Mucosa of descending colon (tissue), 3 donors: ENCODE measurements around the gene DIABLO. TPM values are rescaled to one million over a fixed set of nuclear protein-coding genes. Genes with fewer than 3 reads are reported as not detected.
A peak's percentile ranks its signal among the peaks of the same experiment; 100 is the strongest.

Source experiments
- ATAC-seq: fragments of 200-7000 bp; cut with Tn5 transposase; one replicate; pipeline ENCODE4 v1.9.1; 2020; ENCODE audit warnings: mild to moderate bottlenecking, moderate library complexity
- DNase-seq, 3 donors: peaks; one replicate each; pipeline ENCODE4 v3.0.0-alpha.2; 2020
- H3K36me3 ChIP-seq: fragments of 200-600 bp; one replicate; pipeline ENCODE4 v1.8.0; 2021; ENCODE audit warnings: low read depth, mild to moderate bottlenecking
- H3K4me1 ChIP-seq: fragments of 200-600 bp; one replicate; pipeline ENCODE4 v1.8.0; 2021; ENCODE audit warnings: low read depth, mild to moderate bottlenecking
- H3K4me3 ChIP-seq: fragments of 200-600 bp; one replicate; pipeline ENCODE4 v1.8.0; 2021; ENCODE audit warnings: mild to moderate bottlenecking
- H3K9me3 ChIP-seq: fragments of 200-600 bp; one replicate; pipeline ENCODE4 v1.8.0; 2021; ENCODE audit warnings: mild to moderate bottlenecking
- intact Hi-C, 2 donors: fragments of 100-400 bp; cut with DNase I in 1 of 2; cut with micrococcal nuclease in 1 of 2; formaldehyde crosslinking; loops; one replicate each; pipeline versions ENCODE4 v1.11.0 to v1.11.1; 2022; cut with DNase I, micrococcal nuclease
- total RNA-seq, 3 donors: library from RNA; stranded (reverse); fragmentation: NEBNext Ultra II Directional in 2 of 3; extraction: Animal tissue kit (Norgen Biotek cat#: 25700) in 2 of 3; gene quantifications; one replicate each; pipeline versions ENCODE4 v1.2.1 to v1.2.4, GENCODE V29; 2021 to 2023
- TF ChIP-seq, protein P1 (sequence below): fragments of 200-600 bp; IDR thresholded peaks from one replicate; pipeline ENCODE4 v1.8.0; 2022; ENCODE audit warnings: antibody characterized with exemption, mild to moderate bottlenecking
- donor health status: DM: no; HTN: no; CAD: no; lungs with moderate emphysema.
- donor health status: DM: no; HTN: no; CAD: no.
- donor health status: DM: no; HTN: yes; CAD: no.

Gene DIABLO
- total RNA-seq, 3 donors from 2014 or later, result 35.6 to 42.9 (median 41.6) TPM

DNA sequence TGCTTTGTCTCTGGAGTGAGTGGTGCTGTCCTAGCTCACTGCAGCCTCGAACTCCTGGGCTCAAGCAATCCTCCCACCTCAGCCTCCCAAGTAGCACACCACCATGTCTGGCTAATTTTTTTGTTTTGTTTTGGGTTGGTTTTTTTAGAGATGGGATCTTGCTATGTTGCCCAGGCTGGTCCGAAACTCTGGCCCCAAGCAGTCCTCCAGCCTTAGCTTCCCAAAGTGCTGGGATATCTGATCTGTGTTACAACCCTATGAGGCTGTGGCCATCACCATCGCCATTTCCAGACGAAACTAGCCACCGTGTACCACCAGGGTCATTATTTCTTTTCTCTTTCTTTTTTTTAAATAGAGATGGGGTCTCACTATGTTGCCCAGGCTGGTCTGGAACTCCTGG lies 54.5 kb downstream of the DIABLO start:
- ATAC-seq (no peak), DNase-seq (no peak)
- Histone ChIP-seq H3K4me1 (no peaks in the 10 kb centered on the region), H3K36me3 (no peaks in the 10 kb centered on the region), H3K4me3 (no peak overlapping the region), H3K9me3 (no peaks in the 10 kb centered on the region)
- TF ChIP-seq, protein P1, sequence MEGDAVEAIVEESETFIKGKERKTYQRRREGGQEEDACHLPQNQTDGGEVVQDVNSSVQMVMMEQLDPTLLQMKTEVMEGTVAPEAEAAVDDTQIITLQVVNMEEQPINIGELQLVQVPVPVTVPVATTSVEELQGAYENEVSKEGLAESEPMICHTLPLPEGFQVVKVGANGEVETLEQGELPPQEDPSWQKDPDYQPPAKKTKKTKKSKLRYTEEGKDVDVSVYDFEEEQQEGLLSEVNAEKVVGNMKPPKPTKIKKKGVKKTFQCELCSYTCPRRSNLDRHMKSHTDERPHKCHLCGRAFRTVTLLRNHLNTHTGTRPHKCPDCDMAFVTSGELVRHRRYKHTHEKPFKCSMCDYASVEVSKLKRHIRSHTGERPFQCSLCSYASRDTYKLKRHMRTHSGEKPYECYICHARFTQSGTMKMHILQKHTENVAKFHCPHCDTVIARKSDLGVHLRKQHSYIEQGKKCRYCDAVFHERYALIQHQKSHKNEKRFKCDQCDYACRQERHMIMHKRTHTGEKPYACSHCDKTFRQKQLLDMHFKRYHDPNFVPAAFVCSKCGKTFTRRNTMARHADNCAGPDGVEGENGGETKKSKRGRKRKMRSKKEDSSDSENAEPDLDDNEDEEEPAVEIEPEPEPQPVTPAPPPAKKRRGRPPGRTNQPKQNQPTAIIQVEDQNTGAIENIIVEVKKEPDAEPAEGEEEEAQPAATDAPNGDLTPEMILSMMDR, result no peak
- intact Hi-C loops, result no loop called here

- intact Hi-C loops, result no loop called here
- H3K4me1 ChIP-seq, result no peaks in the 10 kb centered on the region
- ATAC-seq, result no peak
- TF ChIP-seq, protein P1, result no peak
- H3K9me3 ChIP-seq, result no peaks in the 10 kb centered on the region
- H3K4me3 ChIP-seq, result no peak overlapping the region
- DNase-seq, result no peak
- H3K36me3 ChIP-seq, result no peaks in the 10 kb centered on the region
These were observed 57.4 kb downstream of the DIABLO start for GRCh38 chr12:122168492-122168891.

GRCh38 chr12:122167356-122167925 lies 58.4 kb downstream of the DIABLO start:
- Histone ChIP-seq H3K4me3 (no peak overlapping the region), H3K9me3 (no peaks in the 10 kb centered on the region), H3K4me1 (no peaks in the 10 kb centered on the region), H3K36me3 (no peaks in the 10 kb centered on the region)
- ATAC-seq, result no peak
- TF ChIP-seq, protein P1, result no peak
- intact Hi-C loops, result no loop called here
- DNase-seq, result no peak

DNA sequence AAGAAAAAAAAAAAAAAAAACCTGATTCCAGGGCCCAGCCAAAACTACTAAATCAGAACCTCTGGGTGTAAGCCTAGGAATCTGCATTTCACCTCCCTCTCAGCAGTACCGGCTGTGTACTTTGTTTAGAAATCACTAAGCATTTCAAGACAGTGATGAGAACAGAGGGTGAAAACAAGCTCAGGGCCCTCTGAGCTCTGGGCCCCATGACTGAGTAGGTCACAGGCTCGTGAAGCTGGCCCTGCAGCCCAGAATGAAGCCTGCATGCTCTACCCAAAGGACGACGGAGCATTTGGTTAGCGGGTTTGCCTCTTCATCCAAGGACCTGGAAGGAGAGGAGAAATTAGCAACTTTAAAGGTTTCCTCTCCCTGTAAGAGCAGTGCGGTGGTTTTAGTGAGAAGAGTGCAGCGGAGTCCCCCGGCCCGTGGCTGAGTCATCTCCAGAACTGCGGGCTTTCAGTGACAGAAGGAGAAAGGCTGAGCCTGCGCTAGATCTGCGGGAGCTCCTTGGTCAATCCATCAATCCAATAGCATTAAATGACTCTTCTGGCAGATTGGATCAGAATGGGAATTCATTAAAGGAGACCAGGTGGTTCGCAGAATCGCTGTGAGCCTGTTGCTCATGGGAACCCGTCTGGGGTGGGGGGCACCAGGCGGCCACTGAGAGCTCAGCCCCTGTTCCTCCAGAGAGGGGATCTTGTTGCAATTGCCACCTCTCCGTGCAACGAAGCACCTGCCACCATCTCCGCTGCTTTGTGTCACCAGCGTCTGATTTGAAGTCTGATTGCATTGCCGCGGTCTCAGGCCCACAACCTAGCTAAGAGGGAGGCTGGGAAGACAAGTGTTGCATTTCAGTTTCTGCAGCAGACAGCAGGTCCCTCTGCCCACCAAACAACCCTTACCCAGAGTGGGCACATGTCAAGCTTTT lies 59.2 kb downstream of the DIABLO start:
- TF ChIP-seq, protein P1, result no peak
- H3K4me1 ChIP-seq, result no peaks in the 10 kb centered on the region
- intact Hi-C loops, result no loop called here
- H3K9me3 ChIP-seq, result no peaks in the 10 kb centered on the region
- H3K36me3 ChIP-seq, result no peaks in the 10 kb centered on the region
- DNase-seq, result no peak
- peak; percentile 25 for ATAC-seq
- no peak overlapping the region for H3K4me3 ChIP-seq

DNA sequence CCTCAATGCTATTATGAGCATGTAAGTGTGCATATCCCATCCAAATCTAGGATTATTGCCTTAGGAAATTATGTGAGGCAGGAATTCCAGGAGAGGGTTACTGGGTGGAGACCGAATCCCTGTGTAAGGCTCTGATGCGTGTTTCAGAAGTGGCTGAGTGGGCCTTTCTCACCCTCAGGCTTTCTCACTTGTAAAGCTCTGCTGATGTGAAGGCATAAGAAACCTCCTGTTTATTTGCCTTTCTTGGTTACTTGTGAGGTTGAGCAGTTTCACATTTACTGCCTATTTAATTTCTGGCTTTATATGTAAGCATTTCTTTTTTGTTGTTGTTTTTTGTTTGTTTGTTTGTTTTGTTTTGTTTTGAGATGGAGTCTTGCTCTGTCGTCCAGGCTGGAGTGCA lies 62.9 kb downstream of the DIABLO start:
- intact Hi-C loops, result no loop called here
- ATAC-seq (no peak), DNase-seq (no peak)
- no peaks in the 10 kb centered on the region for H3K9me3 ChIP-seq
- no peaks in the 10 kb centered on the region for H3K36me3 ChIP-seq
- TF ChIP-seq, protein P1, result no peak
- H3K4me3 ChIP-seq, result no peak overlapping the region
- no peaks in the 10 kb centered on the region for H3K4me1 ChIP-seq
